SK-N-SH treated with all-trans-retinoic acid at 6 μM for 48 hours (cell line): ENCODE measurements around the gene ZAR1.

Experiments used
- ATAC-seq: fragments of 200-7000 bp; cut with Tn5 transposase; 3 replicates; pipeline ENCODE4 v1.9.1; 2020; ENCODE audit warnings: mild to moderate bottlenecking, moderate library complexity
- ARNTL ChIP-seq: fragments of 450-650 bp; formaldehyde crosslinking; IDR thresholded peaks from 2 replicates; pipeline ENCODE4 v1.5.0; 2020; ENCODE audit warnings: low read depth, mild to moderate bottlenecking, moderate library complexity, borderline replicate concordance
- BACH2 ChIP-seq: fragments of 250-450 bp; sonication (Bioruptor Pico); IDR thresholded peaks from 2 replicates; pipeline ENCODE4 v1.9.0; 2021; ENCODE audit warnings: mild to moderate bottlenecking, borderline replicate concordance
- CSRNP3 ChIP-seq: fragments of 250-450 bp; sonication (Bioruptor Pico); IDR thresholded peaks from 2 replicates; pipeline ENCODE4 v1.5.1; 2021; ENCODE audit warnings: mild to moderate bottlenecking, moderate library complexity
- ESRRG ChIP-seq: fragments of 250-450 bp; sonication (Bioruptor Pico); IDR thresholded peaks from 2 replicates; pipeline ENCODE4 v1.6.1; 2021; ENCODE audit warnings: mild to moderate bottlenecking
- GLIS3 ChIP-seq: fragments of 250-450 bp; sonication (Bioruptor Pico); IDR thresholded peaks from 2 replicates; pipeline ENCODE4 v1.5.0; 2020; ENCODE audit warnings: mild to moderate bottlenecking, moderate library complexity
- ISL1 ChIP-seq: fragments of 250-450 bp; sonication (Bioruptor Pico); IDR thresholded peaks from 2 replicates; pipeline ENCODE4 v2.1.2; 2022; ENCODE audit warnings: mild to moderate bottlenecking, moderate library complexity
- OSR1 ChIP-seq: fragments of 250-450 bp; sonication (Bioruptor Pico); IDR thresholded peaks from 2 replicates; pipeline ENCODE4 v1.8.0; 2022; ENCODE audit warnings: moderate library complexity, mild to moderate bottlenecking, inconsistent platforms
- PATZ1 ChIP-seq: fragments of 250-450 bp; sonication (Bioruptor Pico); IDR thresholded peaks from 2 replicates; pipeline ENCODE4 v1.8.0; 2020; ENCODE audit warnings: mild to moderate bottlenecking, moderate library complexity, borderline replicate concordance
- POU6F1 ChIP-seq: fragments of 250-450 bp; sonication (Bioruptor Pico); IDR thresholded peaks from 2 replicates; pipeline ENCODE4 v1.8.0; 2021; ENCODE audit warnings: low read depth, mild to moderate bottlenecking, moderate library complexity, borderline replicate concordance
- PPARA ChIP-seq: fragments of 250-450 bp; sonication (Bioruptor Pico); IDR thresholded peaks from 2 replicates; pipeline ENCODE4 v1.5.0; 2020; ENCODE audit warnings: mild to moderate bottlenecking, borderline replicate concordance
- RARB ChIP-seq: fragments of 250-450 bp; sonication (Bioruptor Pico); IDR thresholded peaks from 2 replicates; pipeline ENCODE4 v1.8.0; 2021; ENCODE audit warnings: mild to moderate bottlenecking, moderate library complexity
- SNAI2 ChIP-seq: fragments of 250-450 bp; sonication (Bioruptor Pico); IDR thresholded peaks from 2 replicates; pipeline ENCODE4 v1.5.0; 2020; ENCODE audit warnings: mild to moderate bottlenecking, moderate library complexity
- TCF4 ChIP-seq: fragments of 250-450 bp; sonication (Bioruptor Pico); IDR thresholded peaks from 2 replicates; pipeline ENCODE4 v1.8.0; 2021; ENCODE audit warnings: mild to moderate bottlenecking, moderate library complexity, borderline replicate concordance
- TOX ChIP-seq: fragments of 250-450 bp; sonication (Bioruptor Pico); IDR thresholded peaks from 2 replicates; pipeline ENCODE4 v1.8.0; 2021; ENCODE audit warnings: mild to moderate bottlenecking, moderate library complexity, borderline replicate concordance
- ZC3H10 ChIP-seq: fragments of 250-450 bp; sonication (Bioruptor Pico); IDR thresholded peaks from 2 replicates; pipeline ENCODE4 v1.5.1; 2021; ENCODE audit warnings: mild to moderate bottlenecking, moderate library complexity
- ZFP3 ChIP-seq: fragments of 250-450 bp; sonication (Bioruptor Pico); IDR thresholded peaks from 2 replicates; pipeline ENCODE4 v1.5.0; 2020; ENCODE audit warnings: mild to moderate bottlenecking, moderate library complexity
- ZFP30 ChIP-seq: fragments of 450-650 bp; formaldehyde crosslinking; IDR thresholded peaks from 2 replicates; pipeline ENCODE4 v1.5.0; 2022; ENCODE audit warnings: mild to moderate bottlenecking, moderate library complexity
- ZNF565 ChIP-seq: fragments of 450-650 bp; formaldehyde crosslinking; conservative IDR thresholded peaks from 2 replicates; pipeline ENCODE4 v1.5.0; 2020; ENCODE audit warnings: low read depth, mild to moderate bottlenecking, moderate library complexity
- ZNF70 ChIP-seq: fragments of 450-650 bp; formaldehyde crosslinking; IDR thresholded peaks from 2 replicates; pipeline ENCODE4 v1.5.0; 2020; ENCODE audit warnings: mild to moderate bottlenecking, moderate library complexity
- ZNF8 ChIP-seq: fragments of 450-650 bp; formaldehyde crosslinking; IDR thresholded peaks from 2 replicates; pipeline ENCODE4 v1.5.0; 2020; ENCODE audit warnings: mild to moderate bottlenecking, moderate library complexity
- TF ChIP-seq, protein P1 (sequence below): fragments of 250-450 bp; sonication (Bioruptor Pico); IDR thresholded peaks from 2 replicates; pipeline ENCODE4 v1.5.1; 2020; ENCODE audit warnings: low read depth, mild to moderate bottlenecking, moderate library complexity

The ZAR1 gene

GRCh38 chr4:48499551-48500066 lies 9.6 kb downstream of the ZAR1 start (continued):
- TF ChIP-seq POU6F1 (CRISPR knock-in tag) (no peak), ZNF8 (CRISPR knock-in tag) (no peak), ISL1 (CRISPR knock-in tag) (no peak), ARNTL (CRISPR knock-in tag) (no peak), RARB (CRISPR knock-in tag) (no peak), OSR1 (no peak), TCF4 (no peak), ZFP3 (CRISPR knock-in tag) (no peak), PPARA (CRISPR knock-in tag) (no peak), ESRRG (CRISPR knock-in tag) (no peak)

- ATAC-seq: peak; percentile 44; the same call in 1 of the 3 replicates
Measured at GRCh38 chr4:48503233-48504025, 13.4 kb downstream of the ZAR1 start.

DNA sequence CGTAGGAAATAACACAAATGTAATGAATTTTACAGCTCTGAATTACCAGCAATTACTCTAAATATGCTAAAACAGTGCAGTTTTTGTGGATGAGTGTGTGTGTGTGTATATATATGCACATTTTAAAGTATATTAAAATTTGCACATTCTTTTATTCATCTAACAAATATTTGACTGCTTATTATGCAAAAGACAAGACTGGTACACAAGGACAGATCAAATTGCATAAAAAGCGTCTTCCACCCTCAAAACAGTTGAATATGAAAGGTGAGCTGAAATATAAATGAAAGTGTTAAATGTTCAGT lies 13.9 kb downstream of the ZAR1 start:
- no peak for ATAC-seq
- TF ChIP-seq ZNF70 (no peak), BACH2 (CRISPR knock-in tag) (no peak), PATZ1 (no peak), TOX (CRISPR knock-in tag) (no peak), CSRNP3 (CRISPR knock-in tag) (no peak), SNAI2 (CRISPR knock-in tag) (no peak), TCF4 (no peak), ZNF8 (CRISPR knock-in tag) (no peak), ESRRG (CRISPR knock-in tag) (no peak), ZFP30 (CRISPR knock-in tag) (no peak), ISL1 (CRISPR knock-in tag) (no peak), ZNF565 (no peak), ZC3H10 (no peak), RARB (CRISPR knock-in tag) (no peak), POU6F1 (CRISPR knock-in tag) (no peak)
- TF ChIP-seq, protein P1, sequence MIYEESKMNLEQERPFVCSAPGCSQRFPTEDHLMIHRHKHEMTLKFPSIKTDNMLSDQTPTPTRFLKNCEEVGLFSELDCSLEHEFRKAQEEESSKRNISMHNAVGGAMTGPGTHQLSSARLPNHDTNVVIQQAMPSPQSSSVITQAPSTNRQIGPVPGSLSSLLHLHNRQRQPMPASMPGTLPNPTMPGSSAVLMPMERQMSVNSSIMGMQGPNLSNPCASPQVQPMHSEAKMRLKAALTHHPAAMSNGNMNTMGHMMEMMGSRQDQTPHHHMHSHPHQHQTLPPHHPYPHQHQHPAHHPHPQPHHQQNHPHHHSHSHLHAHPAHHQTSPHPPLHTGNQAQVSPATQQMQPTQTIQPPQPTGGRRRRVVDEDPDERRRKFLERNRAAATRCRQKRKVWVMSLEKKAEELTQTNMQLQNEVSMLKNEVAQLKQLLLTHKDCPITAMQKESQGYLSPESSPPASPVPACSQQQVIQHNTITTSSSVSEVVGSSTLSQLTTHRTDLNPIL (CRISPR knock-in tag): no peak

More at GRCh38 chr4:48503233-48504025, 13.4 kb downstream of the ZAR1 start:
- TF ChIP-seq ZFP3 (CRISPR knock-in tag) (no peak), ZFP30 (CRISPR knock-in tag) (no peak), ESRRG (CRISPR knock-in tag) (no peak), ZC3H10 (no peak), OSR1 (no peak), GLIS3 (CRISPR knock-in tag) (no peak), ARNTL (CRISPR knock-in tag) (no peak), PPARA (CRISPR knock-in tag) (no peak), BACH2 (CRISPR knock-in tag) (no peak)
- TF ChIP-seq, protein P1 (CRISPR knock-in tag): no peak
